HG03135 (cell line): ENCODE results near the gene L3MBTL4.

Experiments used
- ATAC-seq: cut with Tn5 transposase; IDR thresholded peaks from one replicate; pipeline ENCODE4 v1.9.1; 2021; ENCODE audit warnings: mild to moderate bottlenecking, moderate library complexity; ENCODE audit not compliant: unreplicated experiment

L3MBTL4 gene

DNA sequence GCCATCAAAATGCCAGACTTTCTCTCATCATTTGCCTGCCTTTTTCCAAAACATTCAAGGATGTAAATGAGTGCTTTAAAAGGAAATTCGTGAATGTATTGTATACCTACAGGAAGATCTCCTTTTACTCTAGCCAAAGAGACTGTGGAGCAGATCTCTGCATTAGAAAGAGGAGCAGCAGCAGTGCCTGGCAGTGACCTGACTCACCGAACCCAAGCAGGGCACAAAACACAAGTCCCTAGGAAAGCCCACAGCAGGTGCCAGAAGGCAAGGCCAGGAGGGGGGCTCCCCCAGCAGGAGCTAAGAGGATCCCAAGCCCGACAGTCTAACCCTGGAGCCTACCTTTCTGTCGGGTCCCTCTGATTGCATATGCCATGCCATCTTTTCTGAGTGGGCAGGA lies 47.9 kb downstream of the L3MBTL4 start:
- no peak for ATAC-seq

DNA sequence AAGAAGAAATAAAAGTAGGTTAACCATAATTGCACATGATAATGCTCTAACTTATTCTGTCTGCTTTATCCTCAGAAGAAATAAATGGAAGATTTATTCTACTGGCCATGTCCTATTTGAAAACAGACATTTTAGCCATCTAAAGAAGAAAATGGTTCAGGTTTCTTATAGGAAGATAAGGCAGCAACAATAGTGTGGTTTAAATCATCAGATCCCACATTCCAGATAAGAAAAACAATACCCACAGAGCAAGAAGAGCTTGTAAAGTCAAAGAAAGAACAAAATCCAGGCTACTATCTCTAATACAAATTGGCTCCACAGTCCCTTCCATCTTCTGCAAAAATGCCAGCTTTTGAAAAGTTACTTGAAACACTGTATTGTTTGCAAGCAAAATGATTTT lies 49.3 kb downstream of the L3MBTL4 start:
- no peak for ATAC-seq

GRCh38 chr18:6363216-6363615 lies 51.5 kb downstream of the L3MBTL4 start:
- no peak for ATAC-seq

- ATAC-seq = no peak
Measured at GRCh38 chr18:6362559-6363129, 52.1 kb downstream of the L3MBTL4 start.

GRCh38 chr18:6357668-6358067 lies 57.0 kb downstream of the L3MBTL4 start:
- ATAC-seq = no peak

DNA sequence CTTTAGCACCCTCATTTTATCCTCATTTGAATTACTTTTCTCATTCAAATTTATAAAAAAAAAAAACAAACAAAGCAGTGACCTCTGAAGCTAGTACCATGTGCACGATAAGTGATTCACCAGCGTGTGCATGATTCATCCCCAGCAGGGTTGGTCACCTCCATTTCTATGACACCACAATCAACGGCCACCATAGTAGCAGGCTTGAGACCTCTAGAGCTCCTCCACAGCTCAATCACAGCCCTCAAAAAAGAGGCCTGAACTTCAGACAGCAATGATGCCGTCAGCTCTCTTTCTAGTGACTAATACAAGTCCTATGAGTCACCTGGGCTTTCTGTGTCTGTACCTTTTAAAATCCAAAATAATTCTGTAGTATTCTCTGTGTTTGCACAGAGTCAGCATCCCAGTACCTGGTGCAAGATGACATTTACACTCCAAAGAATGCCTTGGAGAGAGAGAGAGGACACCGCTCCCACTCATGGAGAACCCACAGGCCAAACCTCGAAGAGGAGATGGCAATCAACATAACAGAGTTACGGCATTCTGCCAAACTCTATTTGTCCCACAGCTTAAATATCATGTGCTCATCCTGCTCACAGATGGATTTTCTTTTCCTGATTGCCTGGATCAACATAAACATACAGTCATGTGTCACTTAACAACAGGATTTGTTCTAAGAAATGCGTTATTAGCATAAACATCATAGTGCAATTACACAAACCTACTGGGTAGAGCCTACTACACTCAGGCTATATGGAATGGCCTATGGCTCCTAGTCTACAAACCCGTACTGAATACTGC lies 58.7 kb downstream of the L3MBTL4 start:
- no peak for ATAC-seq

DNA sequence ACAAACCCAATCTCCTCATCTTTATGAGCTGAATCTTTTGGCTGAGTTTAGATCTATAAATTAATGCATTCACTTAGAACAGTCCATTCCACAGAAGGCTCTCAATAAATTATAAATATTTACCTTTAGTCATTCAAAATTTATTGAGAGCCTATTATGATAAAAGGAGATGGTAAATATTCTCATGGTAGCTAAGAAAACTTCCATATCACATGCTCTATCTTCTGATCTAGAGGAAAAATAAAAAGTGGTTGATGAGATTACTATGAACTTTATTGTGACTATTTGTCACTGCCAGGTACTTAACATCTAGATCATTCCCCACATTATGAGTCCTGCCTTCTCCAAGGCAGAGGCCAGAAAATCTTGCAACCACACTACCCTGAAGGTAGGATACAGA lies 62.4 kb downstream of the L3MBTL4 start:
- no peak for ATAC-seq

DNA sequence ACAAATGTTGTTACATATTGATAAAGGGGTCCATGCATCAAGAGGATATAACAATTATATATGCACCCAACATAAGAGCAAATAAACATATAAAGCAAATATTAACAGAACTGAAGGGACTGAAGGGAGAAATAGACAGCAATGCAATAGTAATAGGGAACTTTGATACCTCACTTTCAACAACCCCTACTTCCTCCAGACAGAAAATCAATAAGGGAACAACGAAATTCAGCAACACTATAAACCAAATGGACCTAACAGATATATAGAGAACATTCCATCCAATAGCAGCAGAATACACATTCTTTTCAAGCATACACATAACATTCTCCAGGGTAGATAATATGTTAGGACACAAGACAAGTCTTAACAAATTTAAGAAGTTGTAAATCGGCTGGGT lies 71.7 kb downstream of the L3MBTL4 start:
- ATAC-seq = no peak

DNA sequence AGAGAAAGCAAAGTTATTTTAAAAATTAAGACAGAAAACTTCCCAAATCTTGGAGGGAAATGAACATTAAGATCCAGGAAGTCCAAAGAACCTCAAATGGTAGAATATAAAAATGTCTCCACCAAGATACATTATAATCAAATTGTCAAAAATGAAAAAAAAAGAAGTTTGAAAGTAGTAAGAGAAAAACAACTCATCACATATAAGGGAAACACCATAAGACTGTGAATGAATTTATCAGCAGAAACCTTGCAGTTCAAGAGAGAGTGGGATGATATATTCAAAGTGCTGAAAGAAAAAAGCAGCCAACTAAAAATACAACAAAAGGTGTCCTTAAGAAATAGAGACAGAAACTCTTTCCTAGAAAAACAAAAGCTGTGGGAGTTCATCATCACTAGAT lies 73.0 kb downstream of the L3MBTL4 start:
- no peak for ATAC-seq

- ATAC-seq = no peak
Measured at GRCh38 chr18:6341303-6341702, 73.4 kb downstream of the L3MBTL4 start.

DNA sequence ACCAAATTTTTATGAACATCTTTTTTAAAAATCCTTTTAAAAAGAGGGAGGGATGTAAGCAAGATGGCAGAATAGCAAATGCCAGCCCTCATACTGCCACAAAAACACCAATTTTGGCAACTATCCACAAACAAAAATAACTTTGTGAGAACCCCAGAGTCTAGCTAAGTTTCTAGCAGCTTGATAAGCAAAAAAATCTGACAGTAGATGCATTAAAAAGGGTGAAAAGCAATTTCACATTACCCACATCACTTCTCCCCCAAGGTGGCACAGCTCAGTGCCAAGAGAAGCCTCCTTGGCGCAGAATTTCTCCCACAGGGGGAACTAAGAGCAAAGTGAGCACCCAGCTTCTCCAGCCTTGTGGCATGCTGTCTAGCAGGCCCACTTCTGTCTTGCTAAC lies 74.6 kb downstream of the L3MBTL4 start:
- no peak for ATAC-seq

DNA sequence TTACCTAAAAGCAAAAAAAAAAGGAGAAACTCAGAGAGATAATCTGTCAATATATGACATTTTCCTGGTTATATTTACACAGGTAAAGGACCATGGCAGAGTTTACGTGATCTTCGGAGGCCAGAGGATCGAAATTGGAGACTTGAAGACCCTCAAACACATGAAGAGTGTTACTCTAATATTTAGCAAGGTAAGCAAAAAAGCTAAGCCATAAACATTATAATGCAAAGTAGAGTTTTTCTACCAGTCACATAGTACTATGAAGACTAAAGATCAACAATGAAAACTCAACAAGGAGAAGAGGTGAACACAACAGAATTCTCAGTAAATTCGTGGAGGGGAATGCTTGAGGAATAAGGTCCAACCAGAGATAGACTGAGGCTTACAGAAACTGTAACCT lies 78.5 kb downstream of the L3MBTL4 start:
- no peak for ATAC-seq

GRCh38 chr18:6333981-6334380 lies 80.7 kb downstream of the L3MBTL4 start:
- ATAC-seq = no peak

- ATAC-seq = no peak
Measured at GRCh38 chr18:6331872-6332271, 82.8 kb downstream of the L3MBTL4 start.

GRCh38 chr18:6330786-6331185 lies 83.9 kb downstream of the L3MBTL4 start:
- ATAC-seq = no peak

DNA sequence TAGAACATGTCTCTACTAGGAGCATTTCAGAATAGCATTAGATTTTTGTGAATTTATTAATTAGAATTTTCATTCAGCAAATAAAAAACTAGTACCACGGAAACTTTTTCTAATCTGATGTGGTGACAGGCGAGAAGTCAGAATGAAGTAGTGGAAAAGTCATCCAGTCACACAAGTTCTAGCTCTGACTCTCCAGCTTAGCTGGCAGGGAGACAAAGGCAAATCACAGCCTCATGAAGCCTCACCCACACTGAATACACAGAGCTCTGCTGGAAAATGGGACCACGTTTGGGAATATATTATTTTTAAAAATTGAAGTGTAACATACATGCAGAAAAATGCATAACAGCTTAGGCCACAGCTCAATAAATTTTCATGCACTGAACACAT lies 86.1 kb downstream of the L3MBTL4 start:
- ATAC-seq = no peak

- ATAC-seq = no peak
Measured at GRCh38 chr18:6327895-6328620, 86.7 kb downstream of the L3MBTL4 start.

DNA sequence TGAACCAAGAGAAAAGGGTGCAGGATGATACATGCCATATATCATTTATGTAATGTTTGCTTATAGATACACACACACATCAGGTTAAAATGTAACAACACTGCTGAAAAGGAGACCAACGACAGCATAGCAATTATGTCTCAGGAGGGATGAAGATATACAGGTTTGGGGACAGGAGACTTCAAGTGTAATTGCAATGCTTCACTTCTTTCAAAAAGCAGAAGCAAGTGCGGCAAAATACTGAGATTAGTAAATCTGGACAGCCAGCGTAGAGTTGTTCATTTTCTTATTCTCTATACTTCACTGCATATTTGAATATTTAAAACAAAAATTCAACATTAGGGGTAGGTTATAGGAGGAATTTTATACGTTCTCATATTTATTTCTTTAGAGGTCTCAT lies 87.2 kb downstream of the L3MBTL4 start:
- no peak for ATAC-seq

GRCh38 chr18:6326566-6326965 lies 88.1 kb downstream of the L3MBTL4 start:
- no peak for ATAC-seq

GRCh38 chr18:6323319-6323889 lies 91.3 kb downstream of the L3MBTL4 start:
- no peak for ATAC-seq

DNA sequence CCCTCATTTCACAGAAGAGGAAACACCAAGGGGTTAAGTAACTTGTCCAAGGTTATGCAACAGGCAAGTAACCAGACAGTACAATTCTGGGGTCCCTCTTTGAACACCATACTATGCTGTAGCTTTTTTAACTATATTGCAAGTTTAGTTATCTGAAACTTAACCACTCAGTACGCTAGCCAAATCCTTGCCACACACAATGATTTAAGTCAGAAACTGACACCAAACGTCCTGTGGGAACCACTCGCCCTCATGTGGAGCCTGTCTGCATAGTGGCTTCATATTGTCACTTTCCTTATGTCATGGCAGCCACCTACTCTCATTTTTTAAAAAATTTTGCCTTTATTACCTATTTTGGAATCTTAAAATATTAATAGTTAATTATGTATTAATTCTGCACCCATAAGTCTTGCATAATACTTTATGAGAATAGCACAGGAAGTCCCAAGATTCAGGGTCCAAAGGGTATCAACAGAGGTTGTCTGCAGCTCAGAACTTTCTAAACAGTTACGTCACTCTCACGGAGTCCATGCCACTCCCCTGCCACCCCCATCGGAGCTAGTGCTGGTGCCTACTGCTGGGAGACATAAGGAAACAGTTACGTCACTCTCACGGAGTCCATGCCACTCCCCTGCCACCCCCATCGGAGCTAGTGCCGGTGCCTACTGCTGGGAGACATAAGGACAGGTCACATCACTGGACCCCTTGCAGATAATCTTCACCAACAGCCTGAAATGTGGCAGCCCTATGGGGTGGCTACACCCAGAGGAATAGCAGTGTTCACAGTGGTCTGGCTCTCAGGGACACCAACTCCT lies 99.0 kb downstream of the L3MBTL4 start:
- ATAC-seq = peak; percentile 60
